A549 (cell line): ENCODE measurements around the gene OR2T33. TPM values are rescaled to one million over a fixed set of nuclear protein-coding genes. Genes with fewer than 3 reads are reported as not detected.

Source experiments
- ATAC-seq, 2 experiments: fragments of 200-7000 bp in 1 of 2; fragments of >200 bp in 1 of 2; cut with Nextera tagmentation in 1 of 2; cut with Tn5 transposase in 1 of 2; 3 replicates each; pipeline versions ENCODE4 v1.8.0 to v1.9.1; 2018 to 2020; ENCODE audit warnings: mild to moderate bottlenecking in 1 of 2, moderate library complexity in 1 of 2
- CTCF ChIA-PET: fragments of 300-600 bp; sonication (Branson Sonifier 250); formaldehyde crosslinking; extraction: SDS; loops from one replicate; lab custom pipeline; 2021; ENCODE audit warnings: antibody characterized with exemption, inconsistent platforms; lab: Yijun Ruan, JAX
- POLR2A ChIA-PET: fragments of 350-600 bp; formaldehyde crosslinking; extraction: SDS; loops from one replicate; lab custom pipeline; 2021; ENCODE audit warnings: antibody characterized with exemption, inconsistent platforms; lab: Yijun Ruan, JAX
- DNase-seq, 2 experiments: peaks; one replicate each; pipeline versions ENCODE4 v3.0.0 to v3.0.0-alpha.2; 2011 to 2016; ENCODE audit warnings: low read depth in 1 of 2, low spot score in 1 of 2
- FAIRE-seq: peaks from 2 replicates; lab custom pipeline; 2011; peaks lifted over from hg19 to GRCh38; lab: Jason Lieb, UNC
- H3K27ac ChIP-seq, 2 experiments: fragments of >200 bp; sonication (Bioruptor Twin); formaldehyde crosslinking; 3 replicates each; pipeline ENCODE4 v1.5.1; 2016 to 2017
- H3K4me1 ChIP-seq: fragments of >200 bp; sonication (Bioruptor Twin); formaldehyde crosslinking; 3 replicates; pipeline ENCODE4 v1.6.1; 2016
- H3K4me2 ChIP-seq: fragments of >200 bp; sonication (Bioruptor Twin); formaldehyde crosslinking; 3 replicates; pipeline ENCODE4 v1.6.1; 2016
- H3K4me3 ChIP-seq: fragments of >200 bp; sonication (Bioruptor Twin); formaldehyde crosslinking; 3 replicates; pipeline ENCODE4 v1.5.1; 2016
- H3K9me3 ChIP-seq: fragments of >200 bp; sonication (Bioruptor Twin); formaldehyde crosslinking; 3 replicates; pipeline ENCODE4 v1.6.1; 2016
- CBX2 ChIP-seq: fragments of 200-600 bp; sonication (generic); IDR thresholded peaks from 2 replicates; pipeline ENCODE4 v1.6.1; 2016; ENCODE audit warnings: low read depth, mild to moderate bottlenecking, borderline replicate concordance
- CHD4 ChIP-seq: fragments of 200-600 bp; sonication (generic); IDR thresholded peaks from 2 replicates; pipeline ENCODE4 v1.6.1; 2016; ENCODE audit warnings: antibody characterized with exemption, mild to moderate bottlenecking, borderline replicate concordance
- ESRRA ChIP-seq: fragments of 150-350 bp; IDR thresholded peaks from 2 replicates; pipeline ENCODE4 v1.6.1; 2014; ENCODE audit warnings: mild to moderate bottlenecking, low read length, borderline replicate concordance
- FOSB ChIP-seq: fragments of 250-450 bp; sonication (Bioruptor Pico); IDR thresholded peaks from 2 replicates; pipeline ENCODE4 v1.5.0; 2020; ENCODE audit warnings: mild to moderate bottlenecking, moderate library complexity
- FOXS1 ChIP-seq: fragments of 250-450 bp; sonication (Bioruptor Pico); IDR thresholded peaks from 2 replicates; pipeline ENCODE4 v1.5.0; 2020; ENCODE audit warnings: mild to moderate bottlenecking, moderate library complexity
- HDAC2 ChIP-seq: fragments of 200-600 bp; sonication (generic); IDR thresholded peaks from 2 replicates; pipeline ENCODE4 v1.6.1; 2016
- HMGXB4 ChIP-seq: fragments of 250-450 bp; sonication (Bioruptor Pico); IDR thresholded peaks from 2 replicates; pipeline ENCODE4 v1.5.0; 2021; ENCODE audit warnings: mild to moderate bottlenecking, moderate library complexity, borderline replicate concordance
- HOXB5 ChIP-seq: fragments of 250-450 bp; sonication (Bioruptor Pico); IDR thresholded peaks from 2 replicates; pipeline ENCODE4 v1.5.0; 2020; ENCODE audit warnings: mild to moderate bottlenecking, moderate library complexity
- JUNB ChIP-seq: fragments of >200 bp; sonication (Bioruptor Twin); formaldehyde crosslinking; IDR thresholded peaks from 2 replicates; pipeline ENCODE4 v1.6.1; 2016
- KDM5A ChIP-seq: fragments of 200-600 bp; sonication (generic); IDR thresholded peaks from 2 replicates; pipeline ENCODE4 v1.6.1; 2016; ENCODE audit warnings: antibody characterized with exemption, mild to moderate bottlenecking
- MAX ChIP-seq: IDR thresholded peaks from 2 replicates; pipeline ENCODE4 v1.6.1; 2012
- MAZ ChIP-seq: fragments of 150-350 bp; IDR thresholded peaks from 2 replicates; pipeline ENCODE4 v1.6.1; 2014; ENCODE audit warnings: antibody characterized with exemption, low read depth, low read length, borderline replicate concordance
- MYC ChIP-seq: IDR thresholded peaks from 2 replicates; pipeline ENCODE4 v1.6.1; 2012; ENCODE audit warnings: mild to moderate bottlenecking, inconsistent platforms, low read length, improper control_type of control experiment, borderline replicate concordance
- NPAS2 ChIP-seq: fragments of 250-450 bp; sonication (Bioruptor Pico); IDR thresholded peaks from 2 replicates; pipeline ENCODE4 v1.8.0; 2022; ENCODE audit warnings: mild to moderate bottlenecking, moderate library complexity, borderline replicate concordance
- NR3C1 ChIP-seq: fragments of >200 bp; sonication (Bioruptor Twin); formaldehyde crosslinking; IDR thresholded peaks from 3 replicates; pipeline ENCODE4 v1.6.1; 2017
- RAD21 ChIP-seq, 2 experiments: fragments of >200 bp in 1 of 2; sonication (Bioruptor Twin) in 1 of 2; formaldehyde crosslinking in 1 of 2; IDR thresholded peaks in 1 of 2; conservative IDR thresholded peaks in 1 of 2; 2 replicates in 1 of 2; 3 replicates in 1 of 2; pipeline ENCODE4 v1.6.1; 2012 to 2018; ENCODE audit warnings: inconsistent platforms in 1 of 2
- RARB ChIP-seq: fragments of 250-450 bp; sonication (Bioruptor Pico); IDR thresholded peaks from 2 replicates; pipeline ENCODE4 v1.8.0; 2021; ENCODE audit warnings: mild to moderate bottlenecking, moderate library complexity
- RFX5 ChIP-seq: fragments of 450-650 bp; IDR thresholded peaks from 2 replicates; pipeline ENCODE4 v1.7.1; 2014; ENCODE audit warnings: antibody characterized with exemption, mild to moderate bottlenecking, moderate library complexity
- RNF2 ChIP-seq: fragments of 200-600 bp; sonication (generic); IDR thresholded peaks from 2 replicates; pipeline ENCODE4 v1.6.1; 2016; ENCODE audit warnings: low read depth, mild to moderate bottlenecking, antibody characterized with exemption, moderate library complexity, borderline replicate concordance
- ZC3H11A ChIP-seq: fragments of 450-650 bp; IDR thresholded peaks from 2 replicates; pipeline ENCODE4 v1.6.1; 2014; ENCODE audit warnings: antibody characterized with exemption, mild to moderate bottlenecking
- ZNF302 ChIP-seq: fragments of 250-450 bp; sonication (Bioruptor Pico); IDR thresholded peaks from 2 replicates; pipeline ENCODE4 v1.9.0; 2021; ENCODE audit warnings: inconsistent platforms, mild to moderate bottlenecking, moderate library complexity
- WGBS: methylation state at CpG from one replicate; pipeline ENCODE4 v1.1.6; 2017; ENCODE audit errors: missing lambda C conversion rate; 5-methylcytosine and 5-hydroxymethylcytosine counted together
- polyA plus RNA-seq, 4 experiments: library from polyadenylated mRNA; depleted of rRNA in 3 of 4; stranded (reverse); fragments of >200 nt; fragmentation: RNase III in 1 of 4; extraction: RNeasy Plus Mini Kit Qiagen cat#74134 plus additional on column Dnase treatment in 1 of 4; gene quantifications; 2 replicates in 3 of 4; 3 replicates in 1 of 4; pipeline ENCODE4 v1.2.3, GENCODE V29; 2011 to 2017
- TF ChIP-seq, protein P1 (sequence below): fragments of >200 bp; sonication (Bioruptor Twin); formaldehyde crosslinking; IDR thresholded peaks from 2 replicates; pipeline ENCODE4 v1.6.1; 2016
- TF ChIP-seq, protein P2 (sequence below): fragments of 250-450 bp; sonication (Bioruptor Pico); IDR thresholded peaks from 2 replicates; pipeline ENCODE4 v1.5.0; 2020; ENCODE audit warnings: low read depth, mild to moderate bottlenecking, moderate library complexity
- TF ChIP-seq, protein P3 (sequence below): IDR thresholded peaks from 2 replicates; pipeline ENCODE4 v1.6.1; 2012; ENCODE audit warnings: low read depth, borderline replicate concordance

OR2T33 gene
- polyA plus RNA-seq, 2 of the 4 experiments (the other 2 are of a cell fraction) = not detected

- FAIRE-seq (no peak), ATAC-seq (no peak), DNase-seq (no peak)
- Histone ChIP-seq H3K4me1 (no peaks in the 10 kb centered on the region), H3K4me2 (no peak within 1 kb of the TSS), H3K9me3 (peaks cover 8% of the 10 kb centered on the region; the same call in 1 of the 3 replicates), H3K4me3 (no peak within 1 kb of the TSS), H3K27ac (no peak within 1 kb of the TSS)
- CTCF ChIA-PET = no interaction called here
- WGBS = 3% methylated on average over 2 of the region's 2 CpGs
- TF ChIP-seq NR3C1 (no peak), ESRRA (no peak), RFX5 (no peak), RARB (no peak), NPAS2 (CRISPR knock-in tag) (no peak), FOSB (no peak), RNF2 (no peak), ZNF302 (CRISPR knock-in tag) (no peak), KDM5A (no peak), ZC3H11A (no peak), HOXB5 (CRISPR knock-in tag) (no peak)
- TF ChIP-seq, protein P1, sequence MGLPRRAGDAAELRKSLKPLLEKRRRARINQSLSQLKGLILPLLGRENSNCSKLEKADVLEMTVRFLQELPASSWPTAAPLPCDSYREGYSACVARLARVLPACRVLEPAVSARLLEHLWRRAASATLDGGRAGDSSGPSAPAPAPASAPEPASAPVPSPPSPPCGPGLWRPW = no peak
- TF ChIP-seq, protein P2, sequence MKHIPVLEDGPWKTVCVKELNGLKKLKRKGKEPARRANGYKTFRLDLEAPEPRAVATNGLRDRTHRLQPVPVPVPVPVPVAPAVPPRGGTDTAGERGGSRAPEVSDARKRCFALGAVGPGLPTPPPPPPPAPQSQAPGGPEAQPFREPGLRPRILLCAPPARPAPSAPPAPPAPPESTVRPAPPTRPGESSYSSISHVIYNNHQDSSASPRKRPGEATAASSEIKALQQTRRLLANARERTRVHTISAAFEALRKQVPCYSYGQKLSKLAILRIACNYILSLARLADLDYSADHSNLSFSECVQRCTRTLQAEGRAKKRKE (CRISPR knock-in tag) = no peak
- POLR2A ChIA-PET = no interaction called here
Observed at GRCh38 chr1:248231117-248231516, 46.7 kb downstream of the OR2T33 start, which contains the start of gene OR2M4. Gene OR2M4, plus strand, starts transcription at chr1:248231417. Its CDS starts 7,512 bp downstream, at chr1:248238929.

GRCh38 chr1:248229360-248229908, 48.3 kb downstream of the OR2T33 start:
- ATAC-seq = no peak
- no peak for DNase-seq
- no peaks in the 10 kb centered on the region for H3K4me1 ChIP-seq
- no peak for FAIRE-seq
- WGBS = 17% methylated on average over 4 of the region's 6 CpGs
- H3K4me3 ChIP-seq = no peak overlapping the region
- POLR2A ChIA-PET = no interaction called here
- H3K4me2 ChIP-seq = no peak overlapping the region
- CTCF ChIA-PET = no interaction called here
- H3K9me3 ChIP-seq = peaks cover 8% of the 10 kb centered on the region; the same call in 1 of the 3 replicates
- no peak overlapping the region for H3K27ac ChIP-seq
- TF ChIP-seq MAX (no peak), HDAC2 (no peak), NPAS2 (CRISPR knock-in tag) (no peak), CHD4 (no peak), KDM5A (no peak), MAZ (no peak), RAD21 (conservative IDR thresholded peaks at IDR 0.05 in 1 of 2, IDR thresholded peaks at IDR 0.05 in 1 of 2) (no peak), FOXS1 (CRISPR knock-in tag) (no peak), ZNF302 (CRISPR knock-in tag) (no peak), JUNB (no peak), MYC (no peak), CBX2 (no peak), ZC3H11A (no peak), HMGXB4 (no peak)
- TF ChIP-seq, protein P3, sequence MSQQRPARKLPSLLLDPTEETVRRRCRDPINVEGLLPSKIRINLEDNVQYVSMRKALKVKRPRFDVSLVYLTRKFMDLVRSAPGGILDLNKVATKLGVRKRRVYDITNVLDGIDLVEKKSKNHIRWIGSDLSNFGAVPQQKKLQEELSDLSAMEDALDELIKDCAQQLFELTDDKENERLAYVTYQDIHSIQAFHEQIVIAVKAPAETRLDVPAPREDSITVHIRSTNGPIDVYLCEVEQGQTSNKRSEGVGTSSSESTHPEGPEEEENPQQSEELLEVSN = no peak
